Motor neuron (in vitro differentiated cells): ENCODE results near the gene FREM1. TPM values are rescaled to one million over a fixed set of nuclear protein-coding genes. Genes with fewer than 3 reads are reported as not detected.

Experiments
- ATAC-seq, 8 experiments: fragments of 200-7000 bp; cut with Tn5 transposase; replicated peaks in 6 of 8; 2 replicates each; pipeline ENCODE4 v1.8.0; 2021; ENCODE audit warnings: mild to moderate bottlenecking in 8 of 8, moderate library complexity in 8 of 8
- H3K27ac ChIP-seq, 2 donors: fragments of 250-450 bp; sonication (Bioruptor Pico); 2 replicates each; pipeline ENCODE4 v1.9.0; 2021; ENCODE audit warnings: antibody characterized with exemption in 2 of 2, mild to moderate bottlenecking in 2 of 2, moderate library complexity in 1 of 2
- H3K4me1 ChIP-seq, 2 donors: fragments of 250-450 bp; sonication (Bioruptor Pico); replicated peaks in 1 of 2; 2 replicates each; pipeline ENCODE4 v1.6.1; 2021; ENCODE audit warnings: antibody characterized with exemption in 2 of 2, mild to moderate bottlenecking in 2 of 2, moderate library complexity in 1 of 2
- H3K4me3 ChIP-seq, 5 donors: fragments of 250-450 bp; sonication (Bioruptor Pico); 2 replicates each; pipeline ENCODE4 v1.9.0; 2021; ENCODE audit warnings: antibody characterized with exemption in 5 of 5, mild to moderate bottlenecking in 5 of 5, moderate library complexity in 4 of 5
- WGBS, 10 experiments: fragments of 450-650 bp; shearing (Covaris generic); methylation state at CpG; one replicate each; pipeline ENCODE4 v1.0.0; 2022; 5-methylcytosine and 5-hydroxymethylcytosine counted together
- in situ Hi-C, 9 experiments: fragments of 400-800 bp; cut with MboI; loops; one replicate each; pipeline ENCODE4 v1.15.0; 2021; ENCODE audit warnings: low sequenced_read_pairs in 9 of 9, low pct_unique_long_range_greater_than_20kb in 2 of 9; ENCODE audit not compliant: unreplicated experiment in 9 of 9
- total RNA-seq, 8 experiments: library from RNA; unstranded; fragments of 300-600 nt; gene quantifications; 2 replicates each; pipeline versions ENCODE4 v1.2.3 to v1.2.4, GENCODE V29; 2022

FREM1 gene, protein sequence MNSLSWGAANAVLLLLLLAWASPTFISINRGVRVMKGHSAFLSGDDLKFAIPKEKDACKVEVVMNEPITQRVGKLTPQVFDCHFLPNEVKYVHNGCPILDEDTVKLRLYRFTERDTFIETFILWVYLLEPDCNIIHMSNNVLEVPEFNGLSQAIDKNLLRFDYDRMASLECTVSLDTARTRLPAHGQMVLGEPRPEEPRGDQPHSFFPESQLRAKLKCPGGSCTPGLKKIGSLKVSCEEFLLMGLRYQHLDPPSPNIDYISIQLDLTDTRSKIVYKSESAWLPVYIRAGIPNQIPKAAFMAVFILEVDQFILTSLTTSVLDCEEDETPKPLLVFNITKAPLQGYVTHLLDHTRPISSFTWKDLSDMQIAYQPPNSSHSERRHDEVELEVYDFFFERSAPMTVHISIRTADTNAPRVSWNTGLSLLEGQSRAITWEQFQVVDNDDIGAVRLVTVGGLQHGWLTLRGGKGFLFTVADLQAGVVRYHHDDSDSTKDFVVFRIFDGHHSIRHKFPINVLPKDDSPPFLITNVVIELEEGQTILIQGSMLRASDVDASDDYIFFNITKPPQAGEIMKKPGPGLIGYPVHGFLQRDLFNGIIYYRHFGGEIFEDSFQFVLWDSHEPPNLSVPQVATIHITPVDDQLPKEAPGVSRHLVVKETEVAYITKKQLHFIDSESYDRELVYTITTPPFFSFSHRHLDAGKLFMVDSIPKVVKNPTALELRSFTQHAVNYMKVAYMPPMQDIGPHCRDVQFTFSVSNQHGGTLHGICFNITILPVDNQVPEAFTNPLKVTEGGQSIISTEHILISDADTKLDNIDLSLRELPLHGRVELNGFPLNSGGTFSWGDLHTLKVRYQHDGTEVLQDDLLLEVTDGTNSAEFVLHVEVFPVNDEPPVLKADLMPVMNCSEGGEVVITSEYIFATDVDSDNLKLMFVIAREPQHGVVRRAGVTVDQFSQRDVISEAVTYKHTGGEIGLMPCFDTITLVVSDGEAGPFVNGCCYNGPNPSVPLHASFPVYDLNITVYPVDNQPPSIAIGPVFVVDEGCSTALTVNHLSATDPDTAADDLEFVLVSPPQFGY (N-terminal part only)
- 10 to 100 TPM in 1 of 8 experiments, 1 to 10 TPM in 5, under 1 TPM in 2; 0.42 to 55.6 (median 1.7) TPM for total RNA-seq

GRCh38 chr9:14909961-14910805, at the start of gene FREM1:
TSS of gene FREM1 (minus strand) at chr9:14910428. CDS start at chr9:14868977, 41,451 bp downstream.
- Histone ChIP-seq H3K27ac (no peak within 1 kb of the TSS), H3K4me1 (peaks cover 13% of the 10 kb centered on the region in 2 donors), H3K4me3 (peak within 1 kb of the TSS in 2 of 5 donors; percentile 11 to 19)
- ATAC-seq = peak; percentile 62 to 99 (median 85)
- in situ Hi-C loops = no loop called here
- 0 to 100% (median 27%) methylated on average over 1 to 9 of the region's 18 CpGs for WGBS, 10 experiments

DNA sequence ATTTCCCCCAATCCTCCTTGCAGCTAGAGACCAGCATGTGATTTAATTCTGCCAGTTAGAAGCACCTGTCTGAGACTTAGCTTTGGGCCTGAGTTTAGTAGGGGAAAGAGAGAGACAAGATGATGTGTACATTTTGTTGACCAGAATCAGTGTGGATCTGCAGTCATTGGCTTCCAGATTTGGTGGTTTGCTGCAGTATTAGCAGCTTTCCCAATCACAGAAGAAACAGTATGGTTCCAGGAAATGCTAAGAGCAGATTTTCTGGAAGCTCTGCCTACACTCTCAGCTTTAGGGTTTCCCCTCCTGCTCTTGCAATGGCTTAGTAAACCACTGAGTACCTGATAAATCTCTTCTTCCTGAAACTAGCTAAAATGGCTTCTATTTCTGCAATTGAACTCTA, 48.8 kb upstream of the FREM1 start:
- H3K27ac ChIP-seq = no peak overlapping the region
- in situ Hi-C loops = no loop called here

GRCh38 chr9:14957109-14957508, 46.9 kb upstream of the FREM1 start:
- Histone ChIP-seq H3K27ac (no peak overlapping the region), H3K4me1 (no peaks in the 10 kb centered on the region), H3K4me3 (no peak overlapping the region)
- WGBS, 10 experiments = 0 to 54% (median 43%) methylated on average over 1 to 2 of the region's 2 CpGs; no CpG with 5 or more reads in 5 of the 10 experiments
- in situ Hi-C loops = no loop called here
- no peak for ATAC-seq

More for the DNA sequence above, 48.8 kb upstream of the FREM1 start:
- Histone ChIP-seq H3K4me3 (no peak overlapping the region), H3K4me1 (no peaks in the 10 kb centered on the region)
- no peak for ATAC-seq

DNA sequence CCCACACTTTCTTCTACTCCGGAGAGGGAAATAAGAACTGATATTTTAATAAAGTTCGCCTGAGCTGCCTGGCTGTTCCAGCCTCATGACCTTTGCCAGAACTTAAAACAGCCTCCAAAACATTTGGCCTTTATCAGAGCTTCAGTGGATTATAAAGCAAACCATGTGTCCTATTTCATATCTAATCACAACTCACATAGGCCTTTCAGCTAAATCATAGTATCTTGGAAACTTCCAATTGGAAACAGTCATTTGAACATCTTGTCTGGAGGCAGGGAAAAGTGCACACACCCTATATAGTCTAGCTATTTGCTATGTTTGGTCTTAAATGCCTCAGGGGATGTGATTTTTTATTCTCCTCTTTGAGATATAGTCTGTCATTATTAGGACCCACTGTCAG, 46.0 kb upstream of the FREM1 start:
- no peak for ATAC-seq
- Histone ChIP-seq H3K4me3 (no peak overlapping the region), H3K4me1 (no peaks in the 10 kb centered on the region), H3K27ac (no peak overlapping the region)
- WGBS, 10 experiments = 19 to 100% (median 67%) methylated on average over 1 to 2 of the region's 2 CpGs
- in situ Hi-C loops = no loop called here

GRCh38 chr9:14945351-14945750, 35.1 kb upstream of the FREM1 start:
- 30 to 100% (median 75%) methylated on average over 1 to 3 of the region's 4 CpGs; no CpG with 5 or more reads in 3 of the 10 experiments for WGBS, 10 experiments
- in situ Hi-C loops = no loop called here
- no peak overlapping the region for H3K27ac ChIP-seq
- H3K4me1 ChIP-seq = no peaks in the 10 kb centered on the region
- no peak for ATAC-seq
- H3K4me3 ChIP-seq = no peak overlapping the region

- Histone ChIP-seq H3K27ac (no peak overlapping the region), H3K4me3 (no peak overlapping the region), H3K4me1 (peaks cover 0 to 2% of the 10 kb centered on the region in 2 donors)
- 7 to 74% (median 44%) methylated on average over 2 to 6 of the region's 7 CpGs for WGBS, 10 experiments
- ATAC-seq = peak in 2 of 8 experiments; percentile 71 to 76
- in situ Hi-C loops = no loop called here
Observed at GRCh38 chr9:14941501-14942405, 31.5 kb upstream of the FREM1 start.

- no peak overlapping the region for H3K4me3 ChIP-seq
- WGBS, 10 experiments = 31 to 100% (median 68%) methylated on average over 1 to 4 of the region's 4 CpGs; no CpG with 5 or more reads in 2 of the 10 experiments
- in situ Hi-C loops = no loop called here
- H3K4me1 ChIP-seq = peaks cover 7 to 15% of the 10 kb centered on the region in 2 donors
- no peak for ATAC-seq
- H3K27ac ChIP-seq = no peak overlapping the region
Observed at GRCh38 chr9:14939378-14939777, 29.1 kb upstream of the FREM1 start.

DNA sequence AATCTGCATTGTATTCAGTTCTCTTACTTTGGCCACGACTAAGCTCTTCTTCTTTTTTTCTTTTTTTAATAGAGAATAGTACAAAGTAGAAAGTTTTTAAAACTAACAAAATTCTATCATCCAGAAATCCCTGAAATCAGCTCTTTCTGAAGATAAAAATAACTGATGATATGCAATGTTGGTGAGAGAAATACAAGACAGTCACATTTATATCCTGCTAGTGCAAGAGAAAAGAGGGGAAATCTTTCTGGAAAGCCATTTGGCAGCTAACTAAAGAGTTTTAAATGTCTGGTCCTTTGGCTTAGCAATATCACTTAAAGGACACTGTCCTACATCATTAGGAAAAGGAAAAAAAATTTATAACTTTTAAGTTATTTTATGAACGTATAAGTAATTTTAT, 27.0 kb upstream of the FREM1 start:
- Histone ChIP-seq H3K4me1 (peaks cover 7 to 15% of the 10 kb centered on the region in 2 donors), H3K27ac (no peak overlapping the region), H3K4me3 (no peak overlapping the region)
- in situ Hi-C loops = no loop called here
- 20 to 88% (median 54%) methylated on average over 1 to 2 of the region's 2 CpGs for WGBS, 10 experiments
- ATAC-seq = no peak

GRCh38 chr9:14936491-14936890, 26.3 kb upstream of the FREM1 start:
- Histone ChIP-seq H3K27ac (no peak overlapping the region), H3K4me1 (peaks cover 7 to 15% of the 10 kb centered on the region in 2 donors), H3K4me3 (no peak overlapping the region)
- in situ Hi-C loops = no loop called here
- 4 to 58% (median 27%) methylated on average over 1 to 4 of the region's 4 CpGs; no CpG with 5 or more reads in 4 of the 10 experiments for WGBS, 10 experiments
- ATAC-seq = peak in 1 of 8 experiments; percentile 59

DNA sequence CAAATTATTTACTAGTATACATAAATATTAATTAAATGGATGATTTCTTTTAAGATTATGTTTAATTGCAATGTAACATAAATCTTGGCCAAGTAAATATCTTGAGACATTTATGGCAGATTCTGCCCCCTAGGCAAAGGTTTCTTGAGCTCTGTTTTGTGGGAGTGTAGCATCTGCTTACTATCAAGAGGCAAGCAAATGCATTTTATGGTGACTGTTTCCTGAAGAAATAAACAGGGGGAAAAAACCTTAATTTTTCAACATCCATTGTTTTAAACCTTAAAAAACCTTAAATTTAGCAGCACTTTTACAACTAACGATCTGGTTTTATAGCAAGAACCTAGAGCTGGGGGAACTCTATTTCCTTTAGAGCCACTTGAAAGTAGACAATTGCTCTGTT, 25.7 kb upstream of the FREM1 start:
- 9 to 100% (median 33%) methylated on average over 1 of the region's 1 CpG; no CpG with 5 or more reads in 2 of the 10 experiments for WGBS, 10 experiments

DNA sequence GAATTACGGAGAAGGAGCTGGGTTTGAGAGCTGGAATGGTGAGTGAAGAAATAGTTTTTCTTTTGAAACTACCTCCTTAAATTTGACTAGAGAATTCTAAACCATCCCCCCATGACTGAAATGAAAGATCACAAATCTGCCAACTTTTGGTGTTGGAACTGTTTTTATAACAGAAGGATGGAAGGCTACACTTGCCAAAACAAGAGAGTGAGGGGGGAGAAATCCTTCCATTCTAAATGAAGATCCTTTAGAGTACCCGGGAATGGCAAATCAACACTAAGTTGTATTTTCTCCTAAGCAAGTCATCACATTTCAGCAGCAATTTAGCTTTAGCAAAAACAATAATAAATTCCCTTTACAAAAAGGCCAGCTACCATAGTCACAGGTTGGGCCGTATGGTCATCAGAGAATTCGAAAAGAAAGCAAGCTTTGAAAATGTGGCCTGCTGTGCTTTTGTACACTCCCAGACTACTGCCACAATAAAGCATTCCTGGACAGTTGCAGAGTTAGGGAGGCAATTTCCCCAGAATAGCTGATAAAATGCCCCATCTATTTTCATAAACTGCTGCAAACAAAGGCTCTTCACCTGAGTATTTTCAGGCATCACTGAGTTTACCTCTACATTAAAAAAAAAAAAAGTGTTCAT, 25.0 kb upstream of the FREM1 start:
- 0 to 92% (median 25%) methylated on average over 1 to 4 of the region's 4 CpGs for WGBS, 10 experiments
- in situ Hi-C loops = no loop called here
- ATAC-seq = peak in 4 of 8 experiments; percentile 31 to 97 (median 52)
- H3K4me1 ChIP-seq = peaks cover 10 to 15% of the 10 kb centered on the region in 2 donors
- no peak overlapping the region for H3K27ac ChIP-seq
- H3K4me3 ChIP-seq = no peak overlapping the region

More for the DNA sequence above, 25.7 kb upstream of the FREM1 start:
- no peak overlapping the region for H3K4me3 ChIP-seq
- no peak overlapping the region for H3K27ac ChIP-seq
- in situ Hi-C loops = no loop called here
- peaks cover 7 to 15% of the 10 kb centered on the region in 2 donors for H3K4me1 ChIP-seq
- no peak for ATAC-seq
